ENCODE results near the gene TRIM67. TPM values are rescaled to one million over a fixed set of nuclear protein-coding genes. Genes with fewer than 3 reads are reported as not detected.

The TRIM67 gene
- total RNA-seq, 1 experiment from 2014 or later, result 0.54 TPM

DNA sequence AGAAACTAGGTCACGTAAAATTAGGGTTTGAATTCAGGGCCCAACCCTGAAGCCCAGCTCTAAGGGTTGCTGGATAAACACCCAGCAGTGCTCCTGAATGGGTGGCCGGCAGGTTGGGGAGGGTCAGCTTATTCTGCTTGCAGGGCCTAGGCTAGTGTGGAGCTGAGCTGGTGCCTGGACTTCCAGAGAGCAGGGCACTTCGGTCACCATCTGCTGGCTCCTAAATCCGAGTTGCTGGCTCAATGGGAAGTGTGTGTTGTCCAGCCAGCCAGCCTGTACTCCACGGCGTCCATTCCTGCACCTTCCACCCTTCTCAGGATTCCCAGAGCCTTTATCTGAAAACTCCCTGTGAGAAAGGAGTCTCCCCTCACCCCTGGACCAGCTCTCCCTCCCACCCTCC, 23.0 kb downstream of the TRIM67 start:
- H3K27me3 Mint-ChIP-seq (ENCODE audit: insufficient read depth, unreplicated experiment), result no peaks in the 10 kb centered on the region
- DNase-seq, result no peak
- H3K36me3 Mint-ChIP-seq (ENCODE audit: insufficient read depth, unreplicated experiment), result no peaks in the 10 kb centered on the region
- no peak overlapping the region for H3K4me3 Mint-ChIP-seq (ENCODE audit: unreplicated experiment)
- Histone ChIP-seq H3K4me1 (peaks cover 4% of the 10 kb centered on the region; the same call in 1 of the 2 replicates), H3K9me3 (peaks cover 4% of the 10 kb centered on the region), H3K36me3 (ENCODE audit: control insufficient read depth, insufficient read depth, low read length) (no peaks in the 10 kb centered on the region), H3K27me3 (replicated peaks; ENCODE audit: control insufficient read depth, insufficient read depth, low read length) (no peaks in the 10 kb centered on the region; the same call in 1 of the 2 replicates), H3K4me3 (ENCODE audit: low read depth, low read length) (no peak overlapping the region)
- BruUV-seq (replicated peaks), result no TSS peak
- TF ChIP-seq, protein P1, sequence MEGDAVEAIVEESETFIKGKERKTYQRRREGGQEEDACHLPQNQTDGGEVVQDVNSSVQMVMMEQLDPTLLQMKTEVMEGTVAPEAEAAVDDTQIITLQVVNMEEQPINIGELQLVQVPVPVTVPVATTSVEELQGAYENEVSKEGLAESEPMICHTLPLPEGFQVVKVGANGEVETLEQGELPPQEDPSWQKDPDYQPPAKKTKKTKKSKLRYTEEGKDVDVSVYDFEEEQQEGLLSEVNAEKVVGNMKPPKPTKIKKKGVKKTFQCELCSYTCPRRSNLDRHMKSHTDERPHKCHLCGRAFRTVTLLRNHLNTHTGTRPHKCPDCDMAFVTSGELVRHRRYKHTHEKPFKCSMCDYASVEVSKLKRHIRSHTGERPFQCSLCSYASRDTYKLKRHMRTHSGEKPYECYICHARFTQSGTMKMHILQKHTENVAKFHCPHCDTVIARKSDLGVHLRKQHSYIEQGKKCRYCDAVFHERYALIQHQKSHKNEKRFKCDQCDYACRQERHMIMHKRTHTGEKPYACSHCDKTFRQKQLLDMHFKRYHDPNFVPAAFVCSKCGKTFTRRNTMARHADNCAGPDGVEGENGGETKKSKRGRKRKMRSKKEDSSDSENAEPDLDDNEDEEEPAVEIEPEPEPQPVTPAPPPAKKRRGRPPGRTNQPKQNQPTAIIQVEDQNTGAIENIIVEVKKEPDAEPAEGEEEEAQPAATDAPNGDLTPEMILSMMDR (IDR thresholded peaks at IDR 0.05; ENCODE audit: insufficient read depth in 1 of 2, low read depth in 1 of 2, low read length in 1 of 2, severe bottlenecking in 1 of 2, unreplicated experiment in 1 of 2), result no peak
- intact Hi-C loops (cut with micrococcal nuclease; ENCODE audit: unreplicated experiment), result no loop called here
- no peak overlapping the region for H3K27ac Mint-ChIP-seq (ENCODE audit: unreplicated experiment)
- ChIA-PET POLR2A (no interaction called here), CTCF (no interaction called here)
- H3K4me1 Mint-ChIP-seq (ENCODE audit: low read depth, unreplicated experiment), result no peaks in the 10 kb centered on the region
- no peaks in the 10 kb centered on the region for H3K9me3 Mint-ChIP-seq (ENCODE audit: unreplicated experiment)

DNA sequence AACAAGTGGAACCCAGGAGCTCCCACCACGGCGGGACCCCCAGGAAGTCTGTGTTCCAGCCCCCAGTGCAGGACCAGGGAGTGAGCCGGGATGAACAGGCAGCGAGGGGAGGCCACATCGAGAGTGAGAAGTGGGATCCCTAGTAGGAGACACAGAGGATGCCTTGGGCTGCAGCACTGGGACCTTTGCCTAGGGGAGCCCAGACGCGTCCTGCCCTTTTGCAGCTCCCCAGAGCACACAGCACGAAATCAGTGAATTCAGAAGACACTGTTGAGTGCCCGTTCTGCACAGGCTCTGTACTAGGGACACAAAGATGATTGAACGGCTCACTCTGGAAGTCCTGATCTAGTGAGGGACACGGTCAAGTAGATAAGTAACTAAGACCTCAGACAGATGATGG, 23.5 kb downstream of the TRIM67 start:
- no peaks in the 10 kb centered on the region; the same call in 1 of the 2 replicates for H3K27me3 ChIP-seq (replicated peaks; ENCODE audit: control insufficient read depth, insufficient read depth, low read length)
- TF ChIP-seq, protein P1 (IDR thresholded peaks at IDR 0.05; ENCODE audit: insufficient read depth in 1 of 2, low read depth in 1 of 2, low read length in 1 of 2, severe bottlenecking in 1 of 2, unreplicated experiment in 1 of 2), result no peak
- intact Hi-C loops (cut with micrococcal nuclease; ENCODE audit: unreplicated experiment), result no loop called here
- H3K4me1 Mint-ChIP-seq (ENCODE audit: low read depth, unreplicated experiment), result no peaks in the 10 kb centered on the region
- no peak overlapping the region for H3K27ac Mint-ChIP-seq (ENCODE audit: unreplicated experiment)
- H3K4me3 ChIP-seq (ENCODE audit: low read depth, low read length), result no peak overlapping the region
- ChIA-PET CTCF (no interaction called here), POLR2A (no interaction called here)
- H3K9me3 ChIP-seq, result peaks cover 9% of the 10 kb centered on the region
- no peak for DNase-seq
- H3K27me3 Mint-ChIP-seq (ENCODE audit: insufficient read depth, unreplicated experiment), result no peaks in the 10 kb centered on the region
- H3K4me3 Mint-ChIP-seq (ENCODE audit: unreplicated experiment), result no peak overlapping the region
- H3K9me3 Mint-ChIP-seq (ENCODE audit: unreplicated experiment), result no peaks in the 10 kb centered on the region
- H3K36me3 ChIP-seq (ENCODE audit: control insufficient read depth, insufficient read depth, low read length), result no peaks in the 10 kb centered on the region
- H3K36me3 Mint-ChIP-seq (ENCODE audit: insufficient read depth, unreplicated experiment), result no peaks in the 10 kb centered on the region
- no TSS peak for BruUV-seq (replicated peaks)
- peaks cover 9% of the 10 kb centered on the region; the same call in 1 of the 2 replicates for H3K4me1 ChIP-seq

DNA sequence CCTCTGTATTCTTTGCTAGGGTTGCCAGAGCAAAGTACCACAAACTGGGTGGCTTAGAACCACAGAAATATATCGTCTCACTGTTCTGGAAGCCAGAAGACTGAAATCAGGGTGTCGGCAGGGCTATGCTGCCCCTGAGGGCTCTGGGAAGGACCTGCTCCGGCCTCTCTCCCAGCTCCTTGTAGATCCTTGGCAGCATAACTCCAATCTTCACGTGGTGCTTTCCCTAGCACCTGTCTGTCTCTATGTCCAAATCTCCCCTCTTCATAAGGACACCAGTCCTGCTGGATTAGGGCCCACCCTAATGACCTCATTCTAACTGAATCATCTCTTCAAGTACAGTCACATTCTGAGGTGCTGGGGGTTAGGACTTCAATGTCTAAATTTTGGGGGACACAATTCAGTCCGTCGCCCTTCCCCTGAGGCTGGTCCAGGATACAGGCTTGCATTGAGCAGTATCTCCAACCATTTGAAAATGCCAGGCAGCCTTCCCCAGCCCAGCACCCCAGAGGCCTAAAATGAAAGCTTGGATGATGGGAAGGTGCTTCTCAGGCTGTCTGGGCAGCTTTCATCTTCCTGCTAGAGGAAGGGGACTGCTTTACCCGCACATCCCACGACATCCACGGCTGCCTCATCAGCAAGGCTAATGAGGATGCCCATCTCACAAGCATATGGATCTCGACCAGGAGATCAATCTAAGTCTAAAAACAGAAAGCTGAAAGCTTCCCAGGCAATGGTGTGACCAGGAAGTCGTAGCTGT, 24.7 kb downstream of the TRIM67 start:
- Histone ChIP-seq H3K36me3 (ENCODE audit: control insufficient read depth, insufficient read depth, low read length) (no peaks in the 10 kb centered on the region), H3K4me1 (peaks cover 10% of the 10 kb centered on the region; the same call in 1 of the 2 replicates), H3K4me3 (ENCODE audit: low read depth, low read length) (no peak overlapping the region), H3K9me3 (peaks cover 9% of the 10 kb centered on the region), H3K27me3 (replicated peaks; ENCODE audit: control insufficient read depth, insufficient read depth, low read length) (no peaks in the 10 kb centered on the region; the same call in 1 of the 2 replicates)
- no TSS peak for BruUV-seq (replicated peaks)
- DNase-seq, result no peak
- CTCF ChIA-PET, result no interaction called here
- POLR2A ChIA-PET, result no interaction called here
- H3K27me3 Mint-ChIP-seq (ENCODE audit: insufficient read depth, unreplicated experiment), result no peaks in the 10 kb centered on the region
- no peaks in the 10 kb centered on the region for H3K4me1 Mint-ChIP-seq (ENCODE audit: low read depth, unreplicated experiment)
- no peaks in the 10 kb centered on the region for H3K9me3 Mint-ChIP-seq (ENCODE audit: unreplicated experiment)
- TF ChIP-seq, protein P1 (IDR thresholded peaks at IDR 0.05; ENCODE audit: insufficient read depth in 1 of 2, low read depth in 1 of 2, low read length in 1 of 2, severe bottlenecking in 1 of 2, unreplicated experiment in 1 of 2), result no peak
- H3K36me3 Mint-ChIP-seq (ENCODE audit: insufficient read depth, unreplicated experiment), result no peaks in the 10 kb centered on the region
- intact Hi-C loops (cut with micrococcal nuclease; ENCODE audit: unreplicated experiment), result no loop called here
- H3K4me3 Mint-ChIP-seq (ENCODE audit: unreplicated experiment), result no peak overlapping the region
- no peak overlapping the region for H3K27ac Mint-ChIP-seq (ENCODE audit: unreplicated experiment)

All from Caco-2 (cell line).